Measurements from ENCODE around the gene SLCO2A1. TPM values are rescaled to one million over a fixed set of nuclear protein-coding genes. Genes with fewer than 3 reads are reported as not detected.

SLCO2A1 gene
- total RNA-seq, 4 donors from 2014 or later: 0.07 to 2.4 (median 1.3) TPM

DNA sequence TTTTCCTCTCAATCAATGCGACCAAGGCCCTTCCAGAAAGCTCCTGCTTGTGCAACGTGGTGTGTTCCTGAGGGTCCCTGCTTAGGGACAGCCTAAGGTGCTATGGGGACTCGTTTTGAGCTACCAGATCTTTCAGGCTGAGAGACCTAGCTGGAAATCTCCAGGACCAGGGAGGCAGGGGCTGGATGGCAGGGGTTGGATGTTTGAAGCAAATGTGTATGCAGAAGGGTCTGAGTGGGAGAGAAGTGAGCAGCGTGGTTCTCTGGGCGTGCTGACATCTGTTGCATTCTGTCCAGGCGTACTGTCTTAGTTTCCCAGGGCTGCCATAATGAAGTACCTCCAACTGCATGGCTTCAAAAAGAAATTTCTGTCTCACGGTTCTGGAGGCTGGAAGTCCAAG lies 31.7 kb upstream of the SLCO2A1 start:
- no peaks in the 10 kb centered on the region for H3K36me3 ChIP-seq
- H3K9me3 ChIP-seq: no peaks in the 10 kb centered on the region
- no peaks in the 10 kb centered on the region for H3K27me3 ChIP-seq
- no peak overlapping the region for H3K4me3 ChIP-seq
- ATAC-seq (no peak), DNase-seq (no peak)
- no peak overlapping the region for H3K27ac ChIP-seq
- peaks cover 0 to 6% of the 10 kb centered on the region in 2 donors for H3K4me1 ChIP-seq
- TF ChIP-seq POLR2A (IDR thresholded peaks at IDR 0.05): no peak
- TF ChIP-seq, protein P1, sequence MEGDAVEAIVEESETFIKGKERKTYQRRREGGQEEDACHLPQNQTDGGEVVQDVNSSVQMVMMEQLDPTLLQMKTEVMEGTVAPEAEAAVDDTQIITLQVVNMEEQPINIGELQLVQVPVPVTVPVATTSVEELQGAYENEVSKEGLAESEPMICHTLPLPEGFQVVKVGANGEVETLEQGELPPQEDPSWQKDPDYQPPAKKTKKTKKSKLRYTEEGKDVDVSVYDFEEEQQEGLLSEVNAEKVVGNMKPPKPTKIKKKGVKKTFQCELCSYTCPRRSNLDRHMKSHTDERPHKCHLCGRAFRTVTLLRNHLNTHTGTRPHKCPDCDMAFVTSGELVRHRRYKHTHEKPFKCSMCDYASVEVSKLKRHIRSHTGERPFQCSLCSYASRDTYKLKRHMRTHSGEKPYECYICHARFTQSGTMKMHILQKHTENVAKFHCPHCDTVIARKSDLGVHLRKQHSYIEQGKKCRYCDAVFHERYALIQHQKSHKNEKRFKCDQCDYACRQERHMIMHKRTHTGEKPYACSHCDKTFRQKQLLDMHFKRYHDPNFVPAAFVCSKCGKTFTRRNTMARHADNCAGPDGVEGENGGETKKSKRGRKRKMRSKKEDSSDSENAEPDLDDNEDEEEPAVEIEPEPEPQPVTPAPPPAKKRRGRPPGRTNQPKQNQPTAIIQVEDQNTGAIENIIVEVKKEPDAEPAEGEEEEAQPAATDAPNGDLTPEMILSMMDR (IDR thresholded peaks at IDR 0.05 in 4 of 5, conservative IDR thresholded peaks at IDR 0.05 in 1 of 5): no peak
- intact Hi-C loops (cut with DNase I; ENCODE audit: low total_unique reads) (no loop called here), in situ Hi-C loops (cut with MboI; ENCODE audit: low sequenced_read_pairs in 4 of 4) (no loop called here)

DNA sequence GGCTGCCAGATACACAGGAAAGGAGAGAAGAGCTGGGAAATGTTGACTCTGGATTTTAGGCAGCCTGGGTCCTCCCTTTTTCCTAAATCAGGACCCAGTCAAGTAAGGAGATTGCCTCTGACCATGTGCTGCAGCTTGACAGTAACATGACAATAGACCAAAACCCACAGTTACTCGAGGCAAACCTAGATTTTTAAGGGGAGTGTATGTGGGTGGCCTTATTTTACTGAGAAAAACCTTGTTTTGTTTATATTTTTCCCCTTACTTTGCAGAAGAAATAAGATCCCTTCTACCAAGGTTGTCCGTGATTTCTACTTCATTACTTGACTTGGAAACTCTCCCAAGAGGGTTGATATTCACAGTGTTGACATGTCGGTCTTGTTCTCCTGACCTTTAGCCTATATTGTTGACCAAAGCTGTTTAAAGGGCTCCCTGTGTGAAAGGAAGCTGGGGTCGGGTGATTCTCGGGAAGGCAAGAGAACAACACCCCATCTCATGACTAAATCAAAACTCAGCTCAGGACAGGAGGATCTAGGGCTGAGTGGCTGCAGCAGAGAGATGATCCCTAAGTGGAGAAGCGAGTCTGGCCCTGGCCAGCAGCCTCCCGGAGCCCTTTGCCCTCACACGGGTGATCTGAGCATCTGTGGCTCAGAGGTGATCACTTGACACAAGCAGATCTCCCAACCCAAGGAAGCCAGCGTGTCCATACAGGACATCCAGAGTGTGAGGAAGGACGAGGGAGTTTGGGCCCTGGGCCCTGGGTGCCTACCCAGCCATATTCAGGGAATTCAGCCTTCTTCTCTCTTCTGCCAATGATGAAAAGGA lies 31.0 kb upstream of the SLCO2A1 start:
- peaks cover 0 to 6% of the 10 kb centered on the region in 2 donors for H3K4me1 ChIP-seq
- in situ Hi-C loops (cut with MboI; ENCODE audit: low sequenced_read_pairs in 4 of 4) (no loop called here), intact Hi-C loops (cut with DNase I; ENCODE audit: low total_unique reads) (no loop called here)
- ATAC-seq (no peak), DNase-seq (no peak)
- H3K27ac ChIP-seq: no peak overlapping the region
- no peaks in the 10 kb centered on the region for H3K36me3 ChIP-seq
- TF ChIP-seq, protein P1 (IDR thresholded peaks at IDR 0.05 in 4 of 5, conservative IDR thresholded peaks at IDR 0.05 in 1 of 5): no peak
- TF ChIP-seq POLR2A (IDR thresholded peaks at IDR 0.05): no peak
- no peak overlapping the region for H3K4me3 ChIP-seq
- no peaks in the 10 kb centered on the region for H3K27me3 ChIP-seq
- no peaks in the 10 kb centered on the region for H3K9me3 ChIP-seq

DNA sequence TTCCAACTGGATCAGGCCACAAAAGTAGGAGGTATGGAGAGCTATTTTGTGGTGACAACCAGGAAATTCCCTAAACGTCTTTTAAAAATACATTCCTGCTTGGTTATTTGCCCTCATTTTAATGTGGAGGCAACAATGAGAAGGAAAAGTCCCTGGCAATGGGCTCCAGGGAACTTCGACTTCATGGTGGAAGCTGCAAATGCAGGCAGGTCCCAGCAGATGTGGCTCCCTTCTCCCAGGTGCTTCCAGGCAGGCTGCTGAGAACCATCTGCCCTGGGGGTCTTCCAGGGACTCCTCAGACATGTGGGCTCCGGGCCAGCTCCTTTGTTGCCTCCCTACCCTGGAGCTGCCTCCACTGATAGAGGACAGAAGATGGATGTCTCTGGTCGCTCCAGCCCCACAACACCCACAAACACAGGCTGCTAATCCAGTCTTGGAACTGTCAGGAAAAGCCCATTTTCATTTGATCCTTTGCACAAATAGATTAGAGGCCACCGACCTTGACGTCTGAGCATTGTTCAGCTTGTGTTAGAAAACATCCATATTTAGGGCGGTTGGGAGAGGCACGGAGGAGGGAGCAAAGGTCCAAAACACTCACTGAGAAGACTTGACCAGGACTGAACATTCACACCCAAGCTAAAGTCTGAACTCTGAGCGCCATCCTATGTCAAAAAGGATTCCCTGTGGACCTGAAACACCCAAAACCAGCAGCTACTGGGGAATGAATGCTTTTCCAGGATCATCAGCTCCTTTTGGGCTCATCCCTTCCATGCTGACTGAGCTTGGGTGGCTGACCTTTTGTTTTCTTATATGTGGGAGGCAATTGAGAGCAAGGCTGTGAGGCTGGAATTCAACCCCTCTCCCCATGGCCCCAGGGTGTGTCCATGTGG lies 30.2 kb upstream of the SLCO2A1 start:
- TF ChIP-seq, protein P1 (IDR thresholded peaks at IDR 0.05 in 4 of 5, conservative IDR thresholded peaks at IDR 0.05 in 1 of 5): no peak
- TF ChIP-seq POLR2A (IDR thresholded peaks at IDR 0.05): no peak
- intact Hi-C loops (cut with DNase I; ENCODE audit: low total_unique reads) (no loop called here), in situ Hi-C loops (cut with MboI; ENCODE audit: low sequenced_read_pairs in 4 of 4) (no loop called here)
- no peak overlapping the region for H3K27ac ChIP-seq
- no peaks in the 10 kb centered on the region for H3K9me3 ChIP-seq
- DNase-seq: no peak
- H3K27me3 ChIP-seq: no peaks in the 10 kb centered on the region
- H3K4me1 ChIP-seq: peaks cover 0 to 6% of the 10 kb centered on the region in 2 donors
- no peaks in the 10 kb centered on the region for H3K36me3 ChIP-seq
- no peak overlapping the region for H3K4me3 ChIP-seq
- ATAC-seq: no peak

DNA sequence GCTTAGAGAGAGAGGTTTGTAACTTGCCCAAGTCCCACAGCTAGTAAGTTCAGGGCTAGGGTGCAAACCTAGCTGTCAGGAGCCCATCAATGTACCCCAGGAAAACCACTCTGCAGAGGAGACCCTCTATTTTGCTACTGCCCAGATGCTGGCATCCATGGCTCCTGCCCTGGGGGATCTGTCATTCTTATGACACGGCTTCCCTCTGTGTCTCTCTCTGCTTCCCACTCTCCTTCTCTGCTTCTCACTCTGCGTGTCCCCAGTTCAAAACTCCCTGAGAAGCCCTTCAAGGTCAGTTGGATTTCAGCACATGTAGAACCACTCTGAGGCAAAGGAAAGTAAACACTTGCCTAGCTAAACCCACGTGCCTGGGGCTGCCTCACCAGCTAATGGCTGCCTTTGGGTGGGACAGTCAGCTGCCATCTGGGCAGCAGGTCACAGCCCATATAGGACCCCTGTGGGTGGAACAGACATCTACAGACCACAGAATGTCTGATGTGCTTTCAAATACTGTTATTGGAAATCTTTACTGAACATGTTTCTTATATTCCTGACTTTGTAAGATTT lies 29.4 kb upstream of the SLCO2A1 start:
- no peak for ATAC-seq
- no peak for TF ChIP-seq POLR2A (IDR thresholded peaks at IDR 0.05)
- TF ChIP-seq, protein P1 (IDR thresholded peaks at IDR 0.05 in 4 of 5, conservative IDR thresholded peaks at IDR 0.05 in 1 of 5): no peak

More for the DNA sequence above, 29.4 kb upstream of the SLCO2A1 start:
- Histone ChIP-seq H3K27ac (no peak overlapping the region), H3K4me1 (peaks cover 0 to 6% of the 10 kb centered on the region in 2 donors), H3K36me3 (no peaks in the 10 kb centered on the region), H3K4me3 (no peak overlapping the region), H3K27me3 (no peaks in the 10 kb centered on the region), H3K9me3 (no peaks in the 10 kb centered on the region)
- intact Hi-C loops (cut with DNase I; ENCODE audit: low total_unique reads) (no loop called here), in situ Hi-C loops (cut with MboI; ENCODE audit: low sequenced_read_pairs in 4 of 4) (no loop called here)
- DNase-seq: no peak
